Neural cell (in vitro differentiated cells): ENCODE data around the gene TBC1D24.

Experiments
- EZH2 ChIP-seq: fragments of 200-600, 300-800 bp; shearing (Covaris generic), sonication (generic); IDR thresholded peaks from 2 replicates; pipeline ENCODE4 v1.6.1; 2014; ENCODE audit warnings: antibody characterized with exemption, low read length, borderline replicate concordance, mild to moderate bottlenecking; ENCODE audit not compliant: insufficient read depth, poor library complexity, severe bottlenecking
- RAD21 ChIP-seq: fragments of 450-650 bp; conservative IDR thresholded peaks from 2 replicates; pipeline ENCODE4 v1.6.1; 2014; ENCODE audit warnings: antibody characterized with exemption, mild to moderate bottlenecking, moderate library complexity
- SMC3 ChIP-seq: fragments of 450-650 bp; conservative IDR thresholded peaks from 2 replicates; pipeline ENCODE4 v1.6.1; 2014; ENCODE audit warnings: antibody characterized with exemption, mild to moderate bottlenecking, moderate library complexity; ENCODE audit not compliant: poor library complexity
- TF ChIP-seq, protein P1 (sequence below): fragments of 450-650 bp; IDR thresholded peaks from 2 replicates; pipeline ENCODE4 v1.5.1; 2014; ENCODE audit warnings: antibody characterized with exemption, mild to moderate bottlenecking, moderate library complexity; ENCODE audit not compliant: poor library complexity, severe bottlenecking

- TF ChIP-seq, protein P1, sequence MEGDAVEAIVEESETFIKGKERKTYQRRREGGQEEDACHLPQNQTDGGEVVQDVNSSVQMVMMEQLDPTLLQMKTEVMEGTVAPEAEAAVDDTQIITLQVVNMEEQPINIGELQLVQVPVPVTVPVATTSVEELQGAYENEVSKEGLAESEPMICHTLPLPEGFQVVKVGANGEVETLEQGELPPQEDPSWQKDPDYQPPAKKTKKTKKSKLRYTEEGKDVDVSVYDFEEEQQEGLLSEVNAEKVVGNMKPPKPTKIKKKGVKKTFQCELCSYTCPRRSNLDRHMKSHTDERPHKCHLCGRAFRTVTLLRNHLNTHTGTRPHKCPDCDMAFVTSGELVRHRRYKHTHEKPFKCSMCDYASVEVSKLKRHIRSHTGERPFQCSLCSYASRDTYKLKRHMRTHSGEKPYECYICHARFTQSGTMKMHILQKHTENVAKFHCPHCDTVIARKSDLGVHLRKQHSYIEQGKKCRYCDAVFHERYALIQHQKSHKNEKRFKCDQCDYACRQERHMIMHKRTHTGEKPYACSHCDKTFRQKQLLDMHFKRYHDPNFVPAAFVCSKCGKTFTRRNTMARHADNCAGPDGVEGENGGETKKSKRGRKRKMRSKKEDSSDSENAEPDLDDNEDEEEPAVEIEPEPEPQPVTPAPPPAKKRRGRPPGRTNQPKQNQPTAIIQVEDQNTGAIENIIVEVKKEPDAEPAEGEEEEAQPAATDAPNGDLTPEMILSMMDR, result no peak
- TF ChIP-seq EZH2, result no peak
- no peak for TF ChIP-seq RAD21
- no peak for TF ChIP-seq SMC3
Measured at GRCh38 chr16:2450535-2450934, 24.4 kb upstream of the TBC1D24 start.
